MCF 10A (cell line): ENCODE results near the gene GPALPP1. TPM values are rescaled to one million over a fixed set of nuclear protein-coding genes. Genes with fewer than 3 reads are reported as not detected.
A peak's percentile ranks its signal among the peaks of the same experiment; 100 is the strongest.

Experiments
- BruUV-seq: library from RNA; stranded (reverse); fragments of 400-500 nt; replicated peaks from 2 replicates; lab custom pipeline; 2021; lab: Mats Ljungman, UMichigan
- CTCF ChIA-PET: fragments of 300-600 bp; sonication (Branson Sonifier 250); formaldehyde crosslinking; extraction: SDS; loops from one replicate; lab custom pipeline; 2021; ENCODE audit warnings: antibody characterized with exemption, inconsistent platforms; lab: Yijun Ruan, JAX
- POLR2A ChIA-PET: fragments of 300-600, 350-650 bp; sonication (Branson Sonifier 250); formaldehyde crosslinking; extraction: SDS; loops from one replicate; lab custom pipeline; 2020; ENCODE audit warnings: antibody characterized with exemption, inconsistent platforms; lab: Yijun Ruan, JAX
- DNase-seq: peaks from one replicate; pipeline ENCODE4 v3.0.0-alpha.2; 2018; ENCODE audit not compliant: unreplicated experiment
- H3K27ac Mint-ChIP-seq: one replicate; pipeline ENCODE4 v1.8.0; 2022; ENCODE audit warnings: mild to moderate bottlenecking, low read depth, mixed read lengths; ENCODE audit not compliant: unreplicated experiment
- H3K27me3 Mint-ChIP-seq: one replicate; pipeline ENCODE4 v1.8.0; 2022; ENCODE audit warnings: mixed read lengths; ENCODE audit not compliant: insufficient read depth, unreplicated experiment
- H3K36me3 Mint-ChIP-seq: one replicate; pipeline ENCODE4 v1.8.0; 2022; ENCODE audit warnings: mild to moderate bottlenecking, moderate library complexity, mixed read lengths; ENCODE audit not compliant: insufficient read depth, unreplicated experiment
- H3K4me1 Mint-ChIP-seq: one replicate; pipeline ENCODE4 v1.8.0; 2022; ENCODE audit warnings: mixed read lengths; ENCODE audit not compliant: insufficient read depth, unreplicated experiment
- H3K4me3 Mint-ChIP-seq: one replicate; pipeline ENCODE4 v1.8.0; 2022; ENCODE audit warnings: mild to moderate bottlenecking, moderate library complexity, mixed read lengths; ENCODE audit not compliant: unreplicated experiment
- H3K9me3 Mint-ChIP-seq: one replicate; pipeline ENCODE4 v1.8.0; 2022; ENCODE audit warnings: mixed read lengths; ENCODE audit not compliant: unreplicated experiment
- intact Hi-C: fragments of 100-400 bp; cut with micrococcal nuclease; formaldehyde crosslinking; loops from 2 replicates; pipeline ENCODE4 v1.14.1; 2022
- total RNA-seq: library from RNA; stranded (reverse); gene quantifications from 2 replicates; pipeline ENCODE4 v1.2.3, GENCODE V29; 2022
- TF ChIP-seq, protein P1 (sequence below): fragments of 200-600 bp; IDR thresholded peaks from one replicate; pipeline ENCODE4 v1.8.0; 2022; ENCODE audit warnings: antibody characterized with exemption, mild to moderate bottlenecking; ENCODE audit not compliant: unreplicated experiment

The GPALPP1 gene
- total RNA-seq, 1 experiment from 2014 or later: 21.0 TPM

DNA sequence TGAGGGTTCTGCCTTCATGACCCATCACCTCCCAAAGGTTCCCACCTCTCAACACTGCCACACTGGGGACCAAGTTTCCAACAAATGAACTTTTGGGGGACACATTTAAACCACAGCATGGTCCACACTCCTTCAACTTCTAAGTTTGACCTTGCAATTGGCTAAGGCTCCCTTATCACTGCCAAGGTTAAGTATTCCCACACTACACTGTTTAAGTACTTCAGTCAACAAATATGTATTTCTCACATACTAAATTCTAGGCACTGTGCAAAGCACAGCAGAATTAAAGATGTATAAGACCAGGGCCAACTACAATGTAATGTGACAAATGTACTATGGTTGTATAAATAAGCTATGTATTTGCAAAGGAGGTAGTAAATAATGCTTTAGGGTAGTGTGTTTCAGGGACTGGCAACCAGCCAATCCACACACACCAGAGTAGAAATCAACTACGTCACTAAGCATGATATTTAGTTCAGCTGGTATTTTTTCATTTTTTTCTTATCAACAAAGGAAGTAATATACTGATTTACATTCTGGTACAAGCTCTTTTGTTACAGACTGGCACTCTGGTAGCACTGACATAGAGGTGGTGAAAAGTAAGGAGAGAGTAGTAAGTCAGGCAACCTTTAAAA lies 12.3 kb upstream of the GPALPP1 start:
- no TSS peak for BruUV-seq
- Mint-ChIP-seq H3K4me3 (no peak overlapping the region), H3K9me3 (no peaks in the 10 kb centered on the region), H3K4me1 (no peaks in the 10 kb centered on the region), H3K27me3 (no peaks in the 10 kb centered on the region), H3K36me3 (peaks cover 33% of the 10 kb centered on the region), H3K27ac (no peak overlapping the region)
- DNase-seq: no peak
- CTCF ChIA-PET: no interaction called here
- intact Hi-C loops: no loop called here
- POLR2A ChIA-PET: interaction anchor here (0.7 to 0.9 kb wide), 2 partner anchors 13 to 300 kb away, joined by 4 to 5 read pairs; no protein-coding TSS in a partner anchor
- TF ChIP-seq, protein P1, sequence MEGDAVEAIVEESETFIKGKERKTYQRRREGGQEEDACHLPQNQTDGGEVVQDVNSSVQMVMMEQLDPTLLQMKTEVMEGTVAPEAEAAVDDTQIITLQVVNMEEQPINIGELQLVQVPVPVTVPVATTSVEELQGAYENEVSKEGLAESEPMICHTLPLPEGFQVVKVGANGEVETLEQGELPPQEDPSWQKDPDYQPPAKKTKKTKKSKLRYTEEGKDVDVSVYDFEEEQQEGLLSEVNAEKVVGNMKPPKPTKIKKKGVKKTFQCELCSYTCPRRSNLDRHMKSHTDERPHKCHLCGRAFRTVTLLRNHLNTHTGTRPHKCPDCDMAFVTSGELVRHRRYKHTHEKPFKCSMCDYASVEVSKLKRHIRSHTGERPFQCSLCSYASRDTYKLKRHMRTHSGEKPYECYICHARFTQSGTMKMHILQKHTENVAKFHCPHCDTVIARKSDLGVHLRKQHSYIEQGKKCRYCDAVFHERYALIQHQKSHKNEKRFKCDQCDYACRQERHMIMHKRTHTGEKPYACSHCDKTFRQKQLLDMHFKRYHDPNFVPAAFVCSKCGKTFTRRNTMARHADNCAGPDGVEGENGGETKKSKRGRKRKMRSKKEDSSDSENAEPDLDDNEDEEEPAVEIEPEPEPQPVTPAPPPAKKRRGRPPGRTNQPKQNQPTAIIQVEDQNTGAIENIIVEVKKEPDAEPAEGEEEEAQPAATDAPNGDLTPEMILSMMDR: no peak

DNA sequence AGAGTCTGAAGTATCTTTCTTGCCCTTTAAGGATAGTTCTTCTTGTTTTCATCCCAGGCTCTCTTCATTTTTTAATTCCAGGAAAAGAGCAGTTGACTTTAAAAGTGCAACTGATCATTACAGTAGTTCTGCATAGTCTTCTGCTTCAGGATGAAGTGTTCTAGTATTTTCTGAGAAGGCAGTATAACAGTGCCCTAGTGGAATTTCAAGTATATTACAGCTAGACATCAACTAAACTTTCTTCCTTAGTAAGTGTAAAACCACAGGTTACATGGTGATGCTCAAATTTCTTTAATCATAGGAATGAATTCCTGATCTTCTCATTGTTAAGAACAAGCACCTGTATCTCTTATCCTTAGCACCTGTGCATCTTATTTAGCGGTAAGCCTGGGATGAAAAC lies 11.0 kb upstream of the GPALPP1 start:
- BruUV-seq: no TSS peak
- Mint-ChIP-seq H3K4me1 (no peaks in the 10 kb centered on the region), H3K9me3 (no peaks in the 10 kb centered on the region), H3K4me3 (no peak overlapping the region), H3K36me3 (peaks cover 37% of the 10 kb centered on the region), H3K27ac (no peak overlapping the region), H3K27me3 (no peaks in the 10 kb centered on the region)
- TF ChIP-seq, protein P1: no peak
- no peak for DNase-seq
- intact Hi-C loops: no loop called here
- ChIA-PET CTCF (no interaction called here), POLR2A (no interaction called here)

DNA sequence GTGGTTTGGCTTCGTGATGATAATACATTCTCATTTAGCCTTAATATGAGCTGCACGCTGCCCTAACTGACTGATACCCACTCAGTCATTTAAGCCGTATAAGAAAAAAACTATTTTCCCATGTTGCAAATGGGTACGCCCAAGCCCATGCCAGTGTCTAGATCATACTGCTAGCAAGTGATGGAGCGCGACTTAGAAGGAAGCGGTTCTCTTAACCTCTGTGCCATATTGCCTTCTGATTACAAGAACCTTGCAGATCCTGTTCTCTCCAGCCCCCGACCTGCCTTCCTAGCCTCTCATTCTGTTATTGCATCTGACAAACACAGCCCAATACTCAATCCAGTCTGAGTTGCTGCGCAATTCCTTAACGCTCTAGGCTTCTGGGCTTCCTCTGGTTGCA lies 603 bp downstream of the GPALPP1 start:
- no peaks in the 10 kb centered on the region for H3K27me3 Mint-ChIP-seq
- peak overlapping the region; percentile 98 for H3K27ac Mint-ChIP-seq
- no TSS peak for BruUV-seq
- TF ChIP-seq, protein P1: no peak
- no peak for DNase-seq
- peaks cover 25% of the 10 kb centered on the region for H3K4me1 Mint-ChIP-seq
- H3K9me3 Mint-ChIP-seq: no peaks in the 10 kb centered on the region
- ChIA-PET CTCF (no interaction called here), POLR2A (interaction anchor here (0.6 to 1.2 kb wide), 4 partner anchors 12 to 507 kb away, joined by 3 to 5 read pairs (median 4); no protein-coding TSS in a partner anchor)
- peak overlapping the region; percentile 95 for H3K4me3 Mint-ChIP-seq
- intact Hi-C loops: no loop called here
- peaks cover 8% of the 10 kb centered on the region for H3K36me3 Mint-ChIP-seq

DNA sequence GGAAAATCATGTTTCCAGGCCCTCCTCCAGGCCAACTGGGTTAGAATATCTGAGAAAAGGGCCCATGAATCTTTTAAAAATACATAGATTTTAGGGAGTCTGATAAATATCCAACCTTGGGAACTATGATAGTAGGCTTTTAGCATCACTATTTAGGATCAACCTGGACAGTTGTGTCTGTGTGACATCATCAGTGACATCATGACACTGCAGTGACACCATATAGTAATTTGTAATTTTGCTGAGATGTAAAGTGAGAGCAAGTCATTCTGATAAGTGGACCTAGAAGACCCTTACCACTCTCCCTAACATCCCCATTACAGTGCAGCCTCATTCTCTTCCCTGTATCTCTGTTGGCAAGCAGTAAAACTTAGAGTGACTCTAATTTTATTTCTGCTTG lies 14.1 kb downstream of the GPALPP1 start:
- CTCF ChIA-PET: no interaction called here
- TF ChIP-seq, protein P1: no peak
- intact Hi-C loops: no loop called here
- POLR2A ChIA-PET: no interaction called here
- Mint-ChIP-seq H3K27me3 (no peaks in the 10 kb centered on the region), H3K36me3 (peaks cover 48% of the 10 kb centered on the region), H3K27ac (no peak overlapping the region), H3K9me3 (no peaks in the 10 kb centered on the region), H3K4me1 (no peaks in the 10 kb centered on the region), H3K4me3 (no peak overlapping the region)
- DNase-seq: no peak
- no TSS peak for BruUV-seq
